IMR-90 (cell line): ENCODE results near the gene OSBPL2.

Experiments
- BHLHE40 ChIP-seq: fragments of 150-350 bp; IDR thresholded peaks from 2 replicates; pipeline ENCODE4 v1.6.1; 2016; ENCODE audit warnings: mild to moderate bottlenecking, low read depth, low read length
- CEBPB ChIP-seq: IDR thresholded peaks from 2 replicates; pipeline ENCODE4 v1.6.1; 2012; ENCODE audit warnings: low read depth, low read length, improper control_type of control experiment
- CHD1 ChIP-seq: IDR thresholded peaks from 2 replicates; pipeline ENCODE4 v1.6.1; 2012; ENCODE audit warnings: low read depth, low read length, improper control_type of control experiment
- POLR2A ChIP-seq: IDR thresholded peaks from 2 replicates; pipeline ENCODE4 v1.6.1; 2012; ENCODE audit warnings: mild to moderate bottlenecking, low read depth, low read length
- RAD21 ChIP-seq: IDR thresholded peaks from 2 replicates; pipeline ENCODE4 v1.6.1; 2012; ENCODE audit warnings: low read length, improper control_type of control experiment
- TF ChIP-seq, protein P1 (sequence below): conservative IDR thresholded peaks from 2 replicates; pipeline ENCODE4 v1.5.1; 2012; ENCODE audit warnings: mild to moderate bottlenecking, low read depth, low read length, improper control_type of control experiment
- TF ChIP-seq, protein P2 (sequence below): fragments of 150-350 bp; IDR thresholded peaks from 2 replicates; pipeline ENCODE4 v1.6.1; 2016; ENCODE audit warnings: low read depth, mild to moderate bottlenecking, low read length, moderate library complexity, borderline replicate concordance
- TF ChIP-seq, protein P3 (sequence below): fragments of 150-350 bp; IDR thresholded peaks from 2 replicates; pipeline ENCODE4 v1.6.1; 2017; ENCODE audit warnings: mild to moderate bottlenecking, antibody characterized with exemption, low read length, low read depth

DNA sequence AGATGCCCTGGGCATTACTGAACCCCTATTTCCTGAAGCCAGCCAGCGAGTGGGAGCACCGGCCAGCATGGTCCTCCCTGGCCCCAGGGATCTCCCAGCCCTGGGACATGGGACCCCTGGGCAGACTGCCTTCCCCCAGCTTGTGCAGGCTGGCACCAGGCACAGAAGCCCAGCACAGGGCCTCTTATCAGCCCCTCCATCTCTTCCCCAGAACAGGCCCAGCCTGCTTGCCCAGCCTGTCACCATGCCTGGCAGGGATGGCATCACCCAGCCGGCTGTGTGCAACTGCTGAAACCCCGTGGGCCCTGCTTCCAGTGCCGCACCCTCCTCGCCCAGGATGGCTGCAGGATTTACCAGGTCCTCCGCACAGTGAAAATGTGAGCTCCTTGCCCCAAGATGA lies 6.1 kb upstream of the OSBPL2 start:
- TF ChIP-seq, protein P1, sequence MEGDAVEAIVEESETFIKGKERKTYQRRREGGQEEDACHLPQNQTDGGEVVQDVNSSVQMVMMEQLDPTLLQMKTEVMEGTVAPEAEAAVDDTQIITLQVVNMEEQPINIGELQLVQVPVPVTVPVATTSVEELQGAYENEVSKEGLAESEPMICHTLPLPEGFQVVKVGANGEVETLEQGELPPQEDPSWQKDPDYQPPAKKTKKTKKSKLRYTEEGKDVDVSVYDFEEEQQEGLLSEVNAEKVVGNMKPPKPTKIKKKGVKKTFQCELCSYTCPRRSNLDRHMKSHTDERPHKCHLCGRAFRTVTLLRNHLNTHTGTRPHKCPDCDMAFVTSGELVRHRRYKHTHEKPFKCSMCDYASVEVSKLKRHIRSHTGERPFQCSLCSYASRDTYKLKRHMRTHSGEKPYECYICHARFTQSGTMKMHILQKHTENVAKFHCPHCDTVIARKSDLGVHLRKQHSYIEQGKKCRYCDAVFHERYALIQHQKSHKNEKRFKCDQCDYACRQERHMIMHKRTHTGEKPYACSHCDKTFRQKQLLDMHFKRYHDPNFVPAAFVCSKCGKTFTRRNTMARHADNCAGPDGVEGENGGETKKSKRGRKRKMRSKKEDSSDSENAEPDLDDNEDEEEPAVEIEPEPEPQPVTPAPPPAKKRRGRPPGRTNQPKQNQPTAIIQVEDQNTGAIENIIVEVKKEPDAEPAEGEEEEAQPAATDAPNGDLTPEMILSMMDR = no peak
- TF ChIP-seq, protein P2, sequence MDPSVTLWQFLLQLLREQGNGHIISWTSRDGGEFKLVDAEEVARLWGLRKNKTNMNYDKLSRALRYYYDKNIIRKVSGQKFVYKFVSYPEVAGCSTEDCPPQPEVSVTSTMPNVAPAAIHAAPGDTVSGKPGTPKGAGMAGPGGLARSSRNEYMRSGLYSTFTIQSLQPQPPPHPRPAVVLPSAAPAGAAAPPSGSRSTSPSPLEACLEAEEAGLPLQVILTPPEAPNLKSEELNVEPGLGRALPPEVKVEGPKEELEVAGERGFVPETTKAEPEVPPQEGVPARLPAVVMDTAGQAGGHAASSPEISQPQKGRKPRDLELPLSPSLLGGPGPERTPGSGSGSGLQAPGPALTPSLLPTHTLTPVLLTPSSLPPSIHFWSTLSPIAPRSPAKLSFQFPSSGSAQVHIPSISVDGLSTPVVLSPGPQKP = no peak
- TF ChIP-seq RAD21 (no peak), POLR2A (no peak), BHLHE40 (no peak), CHD1 (no peak), CEBPB (no peak)
- TF ChIP-seq, protein P3, sequence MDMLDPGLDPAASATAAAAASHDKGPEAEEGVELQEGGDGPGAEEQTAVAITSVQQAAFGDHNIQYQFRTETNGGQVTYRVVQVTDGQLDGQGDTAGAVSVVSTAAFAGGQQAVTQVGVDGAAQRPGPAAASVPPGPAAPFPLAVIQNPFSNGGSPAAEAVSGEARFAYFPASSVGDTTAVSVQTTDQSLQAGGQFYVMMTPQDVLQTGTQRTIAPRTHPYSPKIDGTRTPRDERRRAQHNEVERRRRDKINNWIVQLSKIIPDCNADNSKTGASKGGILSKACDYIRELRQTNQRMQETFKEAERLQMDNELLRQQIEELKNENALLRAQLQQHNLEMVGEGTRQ = no peak
